HG02678 (cell line): ENCODE measurements around the gene NSMF.
A peak's percentile ranks its signal among the peaks of the same experiment; 100 is the strongest.

ENCODE experiments used
- ATAC-seq: cut with Tn5 transposase; IDR thresholded peaks from one replicate; pipeline ENCODE4 v1.9.1; 2021; ENCODE audit warnings: mild to moderate bottlenecking, moderate library complexity; ENCODE audit not compliant: unreplicated experiment

Gene NSMF

GRCh38 chr9:137459152-137459600 is at the start of gene NSMF:
Gene NSMF, minus strand, starts transcription at chr9:137459334. Its CDS starts 232 bp downstream, at chr9:137459102.
- ATAC-seq = peak; percentile 72

- no peak for ATAC-seq
Measured at GRCh38 chr9:137506702-137507171, 47.6 kb upstream of the NSMF start.

- no peak for ATAC-seq
Measured at GRCh38 chr9:137506274-137506673, 47.1 kb upstream of the NSMF start.

- no peak for ATAC-seq
Measured at GRCh38 chr9:137505421-137506140, 46.4 kb upstream of the NSMF start.

GRCh38 chr9:137504432-137504777 is 45.3 kb upstream of the NSMF start:
- ATAC-seq = no peak

GRCh38 chr9:137502008-137502911 is 43.1 kb upstream of the NSMF start:
- ATAC-seq = no peak

GRCh38 chr9:137501457-137501856 is 42.3 kb upstream of the NSMF start:
- no peak for ATAC-seq

- ATAC-seq = no peak
Measured at GRCh38 chr9:137500666-137501397, 41.7 kb upstream of the NSMF start.

- ATAC-seq = no peak
Measured at GRCh38 chr9:137499858-137500661, 40.9 kb upstream of the NSMF start.

- no peak for ATAC-seq
Measured at GRCh38 chr9:137499416-137499815, 40.3 kb upstream of the NSMF start.

GRCh38 chr9:137498720-137499150 is 39.6 kb upstream of the NSMF start:
- ATAC-seq = no peak

GRCh38 chr9:137497921-137498719 is 39.0 kb upstream of the NSMF start:
- ATAC-seq = no peak

GRCh38 chr9:137496601-137497375 is 37.7 kb upstream of the NSMF start:
- no peak for ATAC-seq

GRCh38 chr9:137494550-137495351 is 35.6 kb upstream of the NSMF start:
- no peak for ATAC-seq

- ATAC-seq = no peak
Measured at GRCh38 chr9:137494104-137494544, 35.0 kb upstream of the NSMF start.

- no peak for ATAC-seq
Measured at GRCh38 chr9:137493364-137494103, 34.4 kb upstream of the NSMF start.
